ENCODE data around the gene TYW1B.
"Not testable (repeated sequence)": the region's sequence is repeated elsewhere in the genome, so short reads cannot be mapped to it uniquely, and the experiment has no call there.

Gene TYW1B

GRCh38 chr7:72827839-72828591 is at the start of gene TYW1B:
Gene TYW1B, minus strand, starts transcription at chr7:72828200. Its CDS starts 125 bp downstream, at chr7:72828075.
- DNase-seq (ENCODE audit: low read depth in 2 of 3, low spot score in 1 of 3) = peak; percentile 96 to 98 (median 96)

GRCh38 chr7:72867591-72867990 is 39.6 kb upstream of the TYW1B start:
- not testable (repeated sequence) for DNase-seq (ENCODE audit: low read depth in 2 of 3, low spot score in 1 of 3)

- not testable (repeated sequence) for DNase-seq (ENCODE audit: low read depth in 2 of 3, low spot score in 1 of 3)
These were observed 30.9 kb upstream of the TYW1B start for GRCh38 chr7:72858846-72859400.

GRCh38 chr7:72857925-72858324 is 29.9 kb upstream of the TYW1B start:
- DNase-seq (ENCODE audit: low read depth in 2 of 3, low spot score in 1 of 3) = not testable (repeated sequence)

GRCh38 chr7:72855261-72855660 is 27.3 kb upstream of the TYW1B start:
- DNase-seq (ENCODE audit: low read depth in 2 of 3, low spot score in 1 of 3) = not testable (repeated sequence)

- not testable (repeated sequence) for DNase-seq (ENCODE audit: low read depth in 2 of 3, low spot score in 1 of 3)
These were observed 24.9 kb upstream of the TYW1B start for GRCh38 chr7:72852937-72853336.

GRCh38 chr7:72850746-72851145 is 22.7 kb upstream of the TYW1B start:
- DNase-seq (ENCODE audit: low read depth in 2 of 3, low spot score in 1 of 3) = not testable (repeated sequence)

GRCh38 chr7:72844146-72844545 is 16.1 kb upstream of the TYW1B start:
- not testable (repeated sequence) for DNase-seq (ENCODE audit: low read depth in 2 of 3, low spot score in 1 of 3)

- not testable (repeated sequence) for DNase-seq (ENCODE audit: low read depth in 2 of 3, low spot score in 1 of 3)
These were observed 15.2 kb upstream of the TYW1B start for GRCh38 chr7:72843166-72843565.

- DNase-seq (ENCODE audit: low read depth in 2 of 3, low spot score in 1 of 3) = not testable (repeated sequence)
These were observed 13.0 kb upstream of the TYW1B start for GRCh38 chr7:72840966-72841511.

- DNase-seq (ENCODE audit: low read depth in 2 of 3, low spot score in 1 of 3) = not testable (repeated sequence)
These were observed 10.3 kb upstream of the TYW1B start for GRCh38 chr7:72838315-72838714.

GRCh38 chr7:72837291-72837690 is 9.3 kb upstream of the TYW1B start:
- DNase-seq (ENCODE audit: low read depth in 2 of 3, low spot score in 1 of 3) = not testable (repeated sequence)

- not testable (repeated sequence) for DNase-seq (ENCODE audit: low read depth in 2 of 3, low spot score in 1 of 3)
These were observed 2.6 kb upstream of the TYW1B start for GRCh38 chr7:72830567-72830966.

- DNase-seq (ENCODE audit: low read depth in 2 of 3, low spot score in 1 of 3) = peak; percentile 3 to 29 (median 18)
These were observed 1.8 kb upstream of the TYW1B start for GRCh38 chr7:72829687-72830354.

GRCh38 chr7:72829291-72829686 is 1.3 kb upstream of the TYW1B start:
- DNase-seq (ENCODE audit: low read depth in 2 of 3, low spot score in 1 of 3) = peak; percentile 94 to 97 (median 97)

GRCh38 chr7:72823765-72824732 is 4.0 kb downstream of the TYW1B start:
- not testable (repeated sequence) for DNase-seq (ENCODE audit: low read depth in 2 of 3, low spot score in 1 of 3)

- not testable (repeated sequence) for DNase-seq (ENCODE audit: low read depth in 2 of 3, low spot score in 1 of 3)
These were observed 5.5 kb downstream of the TYW1B start for GRCh38 chr7:72822497-72822896.

- not testable (repeated sequence) for DNase-seq (ENCODE audit: low read depth in 2 of 3, low spot score in 1 of 3)
These were observed 9.2 kb downstream of the TYW1B start for GRCh38 chr7:72818663-72819361.

- DNase-seq (ENCODE audit: low read depth in 2 of 3, low spot score in 1 of 3) = not testable (repeated sequence)
These were observed 10.3 kb downstream of the TYW1B start for GRCh38 chr7:72817661-72818060.
